ENCODE data around the gene TCAIM.
"Not testable (repeated sequence)": the region's sequence is repeated elsewhere in the genome, so short reads cannot be mapped to it uniquely, and the experiment has no call there.

Gene TCAIM

GRCh38 chr3:44416031-44417030 is 77.8 kb downstream of the TCAIM start:
- DNase-seq, result no peak

- not testable (repeated sequence) for DNase-seq
Observed at GRCh38 chr3:44418118-44418517, 79.6 kb downstream of the TCAIM start.

- no peak for DNase-seq
Observed at GRCh38 chr3:44418549-44418948, 80.0 kb downstream of the TCAIM start.

GRCh38 chr3:44419116-44419922 is 80.8 kb downstream of the TCAIM start:
- no peak for DNase-seq

GRCh38 chr3:44419923-44420650 is 81.5 kb downstream of the TCAIM start:
- no peak for DNase-seq

- DNase-seq, result no peak
Observed at GRCh38 chr3:44420676-44421075, 82.1 kb downstream of the TCAIM start.

- DNase-seq, result no peak
Observed at GRCh38 chr3:44421280-44421679, 82.7 kb downstream of the TCAIM start.

GRCh38 chr3:44424758-44425157 is 86.2 kb downstream of the TCAIM start:
- no peak for DNase-seq

- no peak for DNase-seq
Observed at GRCh38 chr3:44427683-44428082, 89.1 kb downstream of the TCAIM start.

- DNase-seq, result no peak
Observed at GRCh38 chr3:44428910-44429309, 90.3 kb downstream of the TCAIM start.

- no peak for DNase-seq
Observed at GRCh38 chr3:44429459-44429858, 90.9 kb downstream of the TCAIM start.

- DNase-seq, result no peak
Observed at GRCh38 chr3:44430466-44430865, 91.9 kb downstream of the TCAIM start.

- no peak for DNase-seq
Observed at GRCh38 chr3:44434834-44435510, 96.4 kb downstream of the TCAIM start.

GRCh38 chr3:44436181-44436580 is 97.6 kb downstream of the TCAIM start:
- no peak for DNase-seq

- DNase-seq, result no peak
Observed at GRCh38 chr3:44437800-44438199, 99.2 kb downstream of the TCAIM start.

GRCh38 chr3:44439499-44440295 is 101.1 kb downstream of the TCAIM start:
- peak; percentile 71 for DNase-seq

GRCh38 chr3:44442596-44443309 is 104.2 kb downstream of the TCAIM start:
- no peak for DNase-seq

GRCh38 chr3:44444437-44444836 is 105.9 kb downstream of the TCAIM start:
- DNase-seq, result no peak

- no peak for DNase-seq
Observed at GRCh38 chr3:44444896-44445691, 106.5 kb downstream of the TCAIM start.

GRCh38 chr3:44445786-44446185 is 107.2 kb downstream of the TCAIM start:
- no peak for DNase-seq

Measured in CD4-positive, alpha-beta T cell treated with Interleukin-4 for 4 hours (primary cell).